Activated naive CD4-positive, alpha-beta T cell treated with anti-CD3 and anti-CD28 coated beads for 36 hours (primary cell): ENCODE data around the gene TTYH3. TPM values are rescaled to one million over a fixed set of nuclear protein-coding genes. Genes with fewer than 3 reads are reported as not detected.
"Not testable (repeated sequence)": the region's sequence is repeated elsewhere in the genome, so short reads cannot be mapped to it uniquely, and the experiment has no call there.

Experiments
- CTCF ChIA-PET: fragments of 350-600 bp; sonication (Branson Sonifier 250); formaldehyde crosslinking; loops from one replicate; lab custom pipeline; 2021; ENCODE audit warnings: antibody characterized with exemption; lab: Charles Lee
- DNase-seq: peaks from one replicate; pipeline ENCODE4 v3.0.0-alpha.2; 2020
- H3K27ac Mint-ChIP-seq: one replicate; pipeline ENCODE4 v1.8.0; 2021; ENCODE audit warnings: mild to moderate bottlenecking, mixed read lengths
- H3K27me3 Mint-ChIP-seq: one replicate; pipeline ENCODE4 v1.8.0; 2021; ENCODE audit warnings: low read depth, mixed read lengths
- H3K36me3 Mint-ChIP-seq: one replicate; pipeline ENCODE4 v1.8.0; 2021; ENCODE audit warnings: low read depth, mixed read lengths
- H3K4me1 Mint-ChIP-seq: one replicate; pipeline ENCODE4 v1.8.0; 2021; ENCODE audit warnings: low read depth, mixed read lengths
- H3K4me3 Mint-ChIP-seq: one replicate; pipeline ENCODE4 v1.8.0; 2021; ENCODE audit warnings: mild to moderate bottlenecking, moderate library complexity, mixed read lengths
- H3K9me3 Mint-ChIP-seq: one replicate; pipeline ENCODE4 v1.8.0; 2021; ENCODE audit warnings: mixed read lengths
- intact Hi-C: fragments of 100-400 bp; cut with micrococcal nuclease; formaldehyde crosslinking; loops from one replicate; pipeline ENCODE4 v1.15.1; 2023
- total RNA-seq, 2 experiments: library from RNA; stranded (reverse); gene quantifications; one replicate each; pipeline ENCODE4 v1.2.3, GENCODE V29; 2021

TTYH3 gene, protein sequence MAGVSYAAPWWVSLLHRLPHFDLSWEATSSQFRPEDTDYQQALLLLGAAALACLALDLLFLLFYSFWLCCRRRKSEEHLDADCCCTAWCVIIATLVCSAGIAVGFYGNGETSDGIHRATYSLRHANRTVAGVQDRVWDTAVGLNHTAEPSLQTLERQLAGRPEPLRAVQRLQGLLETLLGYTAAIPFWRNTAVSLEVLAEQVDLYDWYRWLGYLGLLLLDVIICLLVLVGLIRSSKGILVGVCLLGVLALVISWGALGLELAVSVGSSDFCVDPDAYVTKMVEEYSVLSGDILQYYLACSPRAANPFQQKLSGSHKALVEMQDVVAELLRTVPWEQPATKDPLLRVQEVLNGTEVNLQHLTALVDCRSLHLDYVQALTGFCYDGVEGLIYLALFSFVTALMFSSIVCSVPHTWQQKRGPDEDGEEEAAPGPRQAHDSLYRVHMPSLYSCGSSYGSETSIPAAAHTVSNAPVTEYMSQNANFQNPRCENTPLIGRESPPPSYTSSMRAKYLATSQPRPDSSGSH
- total RNA-seq: 10 to 100 TPM; 20.7 to 22.6 TPM

GRCh38 chr7:2631946-2632732 lies at the start of gene TTYH3:
Gene TTYH3, plus strand, starts transcription at chr7:2631986. Its CDS starts 170 bp downstream, at chr7:2632156.
- no peaks in the 10 kb centered on the region for H3K9me3 Mint-ChIP-seq
- H3K4me1 Mint-ChIP-seq: peaks cover 15% of the 10 kb centered on the region
- CTCF ChIA-PET: no interaction called here
- no peaks in the 10 kb centered on the region for H3K36me3 Mint-ChIP-seq
- no peaks in the 10 kb centered on the region for H3K27me3 Mint-ChIP-seq
- intact Hi-C loops: loop anchor here (1.0 to 5.0 kb wide), 6 partner anchors 77 to 278 kb away; partner anchors contain the start of genes BRAT1, EIF3B and GNA12
- peak within 1 kb of the TSS; percentile 53 for H3K27ac Mint-ChIP-seq
- DNase-seq: peak; percentile 35
- H3K4me3 Mint-ChIP-seq: peak within 1 kb of the TSS; percentile 92

DNA sequence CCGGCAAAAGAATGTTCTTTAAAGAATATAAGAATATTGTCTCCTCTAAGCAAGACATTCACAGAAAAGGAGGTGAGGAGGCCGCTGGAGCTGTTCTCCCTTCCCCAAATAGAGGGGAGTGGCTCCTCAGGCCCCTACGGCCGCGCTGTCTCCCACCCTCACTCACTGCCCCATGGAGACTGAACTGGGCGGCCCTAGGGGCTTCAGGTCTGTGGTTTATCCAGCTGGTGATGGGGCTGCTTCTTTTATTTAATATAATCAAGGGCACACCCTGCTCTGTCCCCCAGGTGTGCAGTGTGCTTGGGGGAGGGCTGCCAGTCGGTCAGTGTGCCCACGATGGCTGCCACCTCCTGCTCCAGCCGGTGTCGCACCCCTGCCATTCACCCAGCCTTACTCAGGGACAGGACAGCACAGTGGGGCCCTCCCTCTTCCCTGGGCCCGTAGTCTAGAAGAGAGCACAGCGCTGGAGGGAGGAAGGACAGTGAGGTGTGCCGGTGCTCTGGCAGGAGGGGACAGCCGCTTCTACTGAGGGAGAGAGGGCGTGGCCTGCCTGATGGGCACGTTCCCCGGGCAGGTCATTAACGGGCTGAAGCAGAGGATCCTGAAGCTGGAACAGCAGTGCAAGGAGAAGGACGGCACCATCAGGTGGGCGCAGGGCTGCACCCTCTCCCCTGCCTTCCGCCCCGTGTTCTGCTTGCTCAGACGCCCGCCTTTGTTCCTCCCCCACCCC lies 49.6 kb upstream of the TTYH3 start:
- H3K9me3 Mint-ChIP-seq: no peaks in the 10 kb centered on the region

DNA sequence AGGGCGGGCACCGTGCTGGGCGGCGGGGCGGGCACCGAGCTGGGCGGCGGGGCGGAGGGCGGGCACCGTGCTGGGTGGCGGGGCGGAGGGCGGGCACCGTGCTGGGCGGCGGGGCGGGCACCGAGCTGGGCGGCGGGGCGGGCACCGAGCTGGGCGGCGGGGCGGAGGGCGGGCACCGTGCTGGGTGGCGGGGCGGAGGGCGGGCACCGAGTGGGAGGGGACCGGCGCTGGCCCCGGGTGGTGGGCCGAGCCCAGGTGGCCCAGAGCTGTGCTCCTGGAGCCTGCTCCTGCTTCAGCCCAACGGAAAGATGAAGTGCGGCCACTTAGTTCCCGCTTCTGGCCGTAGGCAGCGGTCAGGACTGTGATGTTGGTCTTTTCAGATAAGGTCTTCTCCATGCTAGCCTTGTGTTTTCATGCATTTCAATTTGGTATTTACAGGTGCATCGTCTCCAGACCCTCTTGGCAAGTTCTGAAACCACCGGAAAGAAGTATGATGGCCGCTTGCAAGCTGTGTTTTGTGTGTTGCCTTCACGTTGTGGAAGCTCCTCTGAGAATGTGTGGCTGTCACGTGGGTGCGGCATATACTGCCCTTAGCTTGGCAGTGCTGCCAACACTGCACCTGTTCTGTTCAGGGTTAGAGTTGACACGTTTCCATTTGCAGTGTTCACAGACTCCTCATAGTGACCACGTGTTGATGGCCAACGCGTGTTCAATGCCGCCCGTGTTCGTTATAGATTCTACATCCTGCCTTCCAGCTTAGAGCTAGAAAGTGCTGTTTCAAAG lies 47.8 kb upstream of the TTYH3 start:
- CTCF ChIA-PET: interaction anchor here (0.6 kb wide), 1 partner anchor 16 kb away, joined by 3 read pairs; no protein-coding TSS in a partner anchor

More for the DNA sequence above, 49.6 kb upstream of the TTYH3 start:
- Mint-ChIP-seq H3K4me3 (no peak overlapping the region), H3K27ac (no peak overlapping the region), H3K4me1 (no peaks in the 10 kb centered on the region), H3K36me3 (peaks cover 6% of the 10 kb centered on the region), H3K27me3 (no peaks in the 10 kb centered on the region)
- CTCF ChIA-PET: no interaction called here
- intact Hi-C loops: no loop called here
- no peak for DNase-seq

DNA sequence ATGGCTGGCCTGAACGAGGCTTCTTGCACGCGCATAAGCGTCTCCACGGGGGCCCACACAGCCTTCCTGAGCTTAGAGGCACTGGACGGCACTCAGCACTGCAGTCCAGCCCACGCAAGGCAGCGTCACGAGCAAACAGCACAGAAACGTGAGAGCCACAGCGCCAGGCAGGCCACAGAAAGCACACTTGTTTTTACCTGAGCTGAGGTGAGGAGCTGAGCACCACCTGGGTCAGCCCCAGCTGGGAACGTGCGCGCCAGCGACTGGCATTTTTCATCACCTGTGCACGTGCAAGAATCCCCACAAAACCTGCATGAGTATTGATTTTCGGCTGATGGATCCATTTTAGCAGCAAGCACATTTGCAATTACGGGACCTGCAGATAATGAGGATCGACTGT lies 46.3 kb upstream of the TTYH3 start:
- Mint-ChIP-seq H3K27me3 (no peaks in the 10 kb centered on the region), H3K4me1 (no peaks in the 10 kb centered on the region), H3K27ac (no peak overlapping the region), H3K9me3 (no peaks in the 10 kb centered on the region), H3K4me3 (no peak overlapping the region), H3K36me3 (peaks cover 6% of the 10 kb centered on the region)
- CTCF ChIA-PET: no interaction called here
- intact Hi-C loops: no loop called here
- no peak for DNase-seq

More for the DNA sequence above, 47.8 kb upstream of the TTYH3 start:
- intact Hi-C loops: no loop called here
- no peaks in the 10 kb centered on the region for H3K4me1 Mint-ChIP-seq
- H3K27ac Mint-ChIP-seq: no peak overlapping the region
- DNase-seq: no peak
- H3K36me3 Mint-ChIP-seq: peaks cover 6% of the 10 kb centered on the region
- no peaks in the 10 kb centered on the region for H3K9me3 Mint-ChIP-seq
- H3K4me3 Mint-ChIP-seq: no peak overlapping the region
- no peaks in the 10 kb centered on the region for H3K27me3 Mint-ChIP-seq

GRCh38 chr7:2586326-2587020 lies 45.3 kb upstream of the TTYH3 start:
- CTCF ChIA-PET: no interaction called here
- intact Hi-C loops: no loop called here
- H3K4me1 Mint-ChIP-seq: no peaks in the 10 kb centered on the region

GRCh38 chr7:2587134-2587533 lies 44.7 kb upstream of the TTYH3 start:
- Mint-ChIP-seq H3K27me3 (no peaks in the 10 kb centered on the region), H3K36me3 (peaks cover 6% of the 10 kb centered on the region), H3K9me3 (no peaks in the 10 kb centered on the region), H3K27ac (no peak overlapping the region), H3K4me3 (no peak overlapping the region), H3K4me1 (no peaks in the 10 kb centered on the region)
- DNase-seq: no peak
- CTCF ChIA-PET: no interaction called here
- intact Hi-C loops: no loop called here

More at GRCh38 chr7:2586326-2587020, 45.3 kb upstream of the TTYH3 start:
- Mint-ChIP-seq H3K27ac (no peak overlapping the region), H3K36me3 (peaks cover 6% of the 10 kb centered on the region), H3K27me3 (no peaks in the 10 kb centered on the region), H3K9me3 (no peaks in the 10 kb centered on the region), H3K4me3 (no peak overlapping the region)
- DNase-seq: no peak

DNA sequence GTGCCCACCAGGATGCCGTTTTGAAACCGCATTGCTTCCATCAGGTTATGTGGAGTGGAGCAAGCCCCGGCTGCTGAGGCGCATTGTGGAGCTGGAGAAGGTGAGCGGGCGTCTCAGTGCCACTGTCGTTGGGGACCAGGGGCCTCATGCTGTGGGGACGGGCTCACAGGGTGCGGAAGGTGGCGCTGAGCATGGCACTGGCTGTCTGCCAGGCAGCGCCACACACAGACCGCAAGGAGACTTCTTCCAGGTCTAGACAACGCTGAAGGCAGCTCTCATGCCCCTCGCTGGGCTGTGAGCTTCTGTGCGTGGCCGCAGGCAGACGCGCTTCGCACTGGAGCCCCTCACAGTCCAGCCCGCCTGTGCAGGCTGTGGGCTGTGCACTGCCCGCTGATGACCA lies 44.0 kb upstream of the TTYH3 start:
- no peak for DNase-seq
- CTCF ChIA-PET: no interaction called here
- Mint-ChIP-seq H3K36me3 (peaks cover 8% of the 10 kb centered on the region), H3K27ac (no peak overlapping the region), H3K27me3 (no peaks in the 10 kb centered on the region), H3K9me3 (no peaks in the 10 kb centered on the region), H3K4me1 (no peaks in the 10 kb centered on the region), H3K4me3 (no peak overlapping the region)
- intact Hi-C loops: no loop called here

DNA sequence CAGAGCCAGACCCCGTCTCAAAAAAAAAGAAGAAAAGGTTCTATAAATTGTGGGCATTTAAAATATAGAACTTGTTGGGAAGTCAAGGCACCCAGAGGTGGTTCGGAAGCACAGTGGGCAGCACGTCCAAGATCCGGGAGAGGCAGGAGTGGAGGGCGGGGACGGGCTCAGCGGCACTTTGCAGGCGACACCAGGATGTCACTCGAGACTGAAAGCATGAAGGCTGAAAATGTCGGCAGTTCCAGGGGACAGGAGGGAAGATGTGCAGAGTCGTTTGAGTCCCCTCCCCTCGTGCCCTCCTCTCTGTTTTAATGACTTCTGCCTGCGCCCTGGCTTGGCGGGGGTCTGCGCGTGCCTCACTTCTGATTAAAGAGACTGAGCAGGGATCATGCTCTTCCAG lies 42.4 kb upstream of the TTYH3 start:
- H3K4me3 Mint-ChIP-seq: no peak overlapping the region
- peaks cover 11% of the 10 kb centered on the region for H3K36me3 Mint-ChIP-seq
- no peaks in the 10 kb centered on the region for H3K4me1 Mint-ChIP-seq
- no peak overlapping the region for H3K27ac Mint-ChIP-seq
- CTCF ChIA-PET: interaction anchor here (0.6 kb wide), 1 partner anchor 140 kb away, joined by 3 read pairs; no protein-coding TSS in a partner anchor
- intact Hi-C loops: no loop called here
- no peak for DNase-seq
- H3K27me3 Mint-ChIP-seq: no peaks in the 10 kb centered on the region
- H3K9me3 Mint-ChIP-seq: no peaks in the 10 kb centered on the region

- H3K4me3 Mint-ChIP-seq, H3K27ac Mint-ChIP-seq, intact Hi-C loops: not testable (repeated sequence)
Measured at GRCh38 chr7:2589941-2590340, 41.8 kb upstream of the TTYH3 start.

GRCh38 chr7:2592375-2592865 lies 39.4 kb upstream of the TTYH3 start:
- CTCF ChIA-PET: no interaction called here
- H3K36me3 Mint-ChIP-seq: peaks cover 5% of the 10 kb centered on the region
- H3K9me3 Mint-ChIP-seq: no peaks in the 10 kb centered on the region
- DNase-seq: no peak
- H3K4me3 Mint-ChIP-seq: no peak overlapping the region
- H3K4me1 Mint-ChIP-seq: no peaks in the 10 kb centered on the region
- H3K27me3 Mint-ChIP-seq: no peaks in the 10 kb centered on the region
- no peak overlapping the region for H3K27ac Mint-ChIP-seq
- intact Hi-C loops: no loop called here

More at GRCh38 chr7:2589941-2590340, 41.8 kb upstream of the TTYH3 start:
- CTCF ChIA-PET, H3K9me3 Mint-ChIP-seq, H3K4me1 Mint-ChIP-seq, DNase-seq, H3K27me3 Mint-ChIP-seq, H3K36me3 Mint-ChIP-seq: not testable (repeated sequence)
